Panc1 (cell line): ENCODE measurements around the gene CD3D. TPM values are rescaled to one million over a fixed set of nuclear protein-coding genes. Genes with fewer than 3 reads are reported as not detected.

Experiments
- ATAC-seq: fragments of 200-7000 bp; cut with Tn5 transposase; 2 replicates; pipeline ENCODE4 v1.9.1; 2020; ENCODE audit warnings: mild to moderate bottlenecking, moderate library complexity
- BruUV-seq: library from RNA; stranded (reverse); fragments of 400-500 nt; replicated peaks from 2 replicates; lab custom pipeline; 2021; lab: Mats Ljungman, UMichigan
- CTCF ChIA-PET: fragments of 300-600 bp; sonication (Branson Sonifier 250); formaldehyde crosslinking; loops from one replicate; lab custom pipeline; 2022; ENCODE audit warnings: antibody characterized with exemption; lab: Charles Lee
- POLR2A ChIA-PET: fragments of 300-600 bp; sonication (Branson Sonifier 250); formaldehyde crosslinking; loops from one replicate; lab custom pipeline; 2022; ENCODE audit warnings: antibody characterized with exemption; lab: Charles Lee
- DNase-seq: peaks from one replicate; pipeline ENCODE4 v3.0.0-alpha.2; 2010; ENCODE audit warnings: low read depth, low spot score
- H3K27ac ChIP-seq: 2 replicates; pipeline ENCODE4 v1.5.1; 2011; ENCODE audit warnings: mild to moderate bottlenecking, low read length, inconsistent platforms
- H3K27me3 ChIP-seq: fragments of 200-500 bp; sonication (Bioruptor generic); 2 replicates; pipeline ENCODE4 v1.6.0; 2014; ENCODE audit warnings: low read length, inconsistent platforms; ENCODE audit not compliant: control insufficient read depth, insufficient read depth
- H3K36me3 ChIP-seq: fragments of 200-500 bp; sonication (Bioruptor generic); 2 replicates; pipeline ENCODE4 v1.5.1; 2014; ENCODE audit warnings: inconsistent platforms, mild to moderate bottlenecking, low read length, moderate library complexity; ENCODE audit not compliant: control insufficient read depth, insufficient read depth
- H3K4me1 ChIP-seq: 2 replicates; pipeline ENCODE4 v1.5.1; 2011; ENCODE audit warnings: inconsistent platforms, mild to moderate bottlenecking, low read length, moderate library complexity; ENCODE audit not compliant: control insufficient read depth, insufficient read depth
- H3K4me3 ChIP-seq, 2 experiments: 2 replicates each; pipeline ENCODE4 v1.5.1; 2011 to 2012; ENCODE audit warnings: low read depth in 2 of 2, low read length in 2 of 2, mild to moderate bottlenecking in 2 of 2, inconsistent platforms in 1 of 2, moderate library complexity in 1 of 2
- H3K9me3 ChIP-seq: fragments of 200-500 bp; sonication (Bioruptor generic); 2 replicates; pipeline ENCODE4 v1.5.1; 2014; ENCODE audit warnings: low read depth, mild to moderate bottlenecking, inconsistent platforms, low read length, moderate library complexity; ENCODE audit not compliant: control insufficient read depth, insufficient read depth
- CTCF ChIP-seq: fragments of 450-650 bp; IDR thresholded peaks from 2 replicates; pipeline ENCODE4 v1.5.1; 2017; ENCODE audit warnings: mild to moderate bottlenecking
- POLR2AphosphoS5 ChIP-seq: IDR thresholded peaks from 2 replicates; pipeline ENCODE4 v1.6.1; 2012; ENCODE audit warnings: mild to moderate bottlenecking, low read depth, low read length, moderate library complexity
- REST ChIP-seq, 2 experiments: IDR thresholded peaks; 2 replicates each; pipeline ENCODE4 v1.6.1; 2011 to 2012; ENCODE audit warnings: low read depth in 2 of 2, control low read depth in 1 of 2, low read length in 1 of 2, mild to moderate bottlenecking in 1 of 2, moderate library complexity in 1 of 2; ENCODE audit not compliant: insufficient read depth in 1 of 2
- SIN3A ChIP-seq: IDR thresholded peaks from 2 replicates; pipeline ENCODE4 v1.6.1; 2012; ENCODE audit warnings: low read depth, mild to moderate bottlenecking, low read length, moderate library complexity, borderline replicate concordance; ENCODE audit not compliant: insufficient read depth
- TCF7L2 ChIP-seq: IDR thresholded peaks from 2 replicates; pipeline ENCODE4 v1.6.1; 2011; ENCODE audit warnings: mild to moderate bottlenecking, low read depth, low read length, inconsistent platforms
- in situ Hi-C: cut with HindIII; loops from 2 replicates; pipeline ENCODE4 v1.10.0; 2016; ENCODE audit warnings: low sequenced_read_pairs, low pct_unique_long_range_greater_than_20kb
- intact Hi-C: fragments of 100-400 bp; cut with micrococcal nuclease; formaldehyde crosslinking; loops from one replicate; pipeline ENCODE4 v1.10.0; 2022; ENCODE audit not compliant: unreplicated experiment
- total RNA-seq: library from RNA; stranded (reverse); gene quantifications from one replicate; pipeline ENCODE4 v1.2.1, GENCODE V29; 2021; ENCODE audit not compliant: unreplicated experiment

CD3D gene
- total RNA-seq, 1 experiment from 2014 or later: 0.39 TPM

- no peaks in the 10 kb centered on the region for H3K36me3 ChIP-seq
- BruUV-seq: no TSS peak
- intact Hi-C loops: no loop called here
- H3K9me3 ChIP-seq: no peaks in the 10 kb centered on the region
- ChIA-PET POLR2A (no interaction called here), CTCF (no interaction called here)
- no peak for DNase-seq
- peaks cover 14% of the 10 kb centered on the region for H3K27me3 ChIP-seq
- no peak for ATAC-seq
- in situ Hi-C loops: no loop called here
- H3K4me3 ChIP-seq: no peak within 1 kb of the TSS
- TF ChIP-seq SIN3A (no peak), REST (IDR thresholded peaks at IDR 0.05; ENCODE audit: insufficient read depth in 1 of 2, low read depth in 2 of 2, low read length in 1 of 2) (no peak), CTCF (no peak), TCF7L2 (no peak), POLR2AphosphoS5 (no peak)
- H3K27ac ChIP-seq: no peak within 1 kb of the TSS
- H3K4me1 ChIP-seq: no peaks in the 10 kb centered on the region
Observed at GRCh38 chr11:118343981-118344515, 1.5 kb upstream of the CD3D start, which contains the start of gene CD3G. Gene CD3G, plus strand, starts transcription at chr11:118344344. Its CDS starts 80 bp downstream, at chr11:118344424.

- H3K9me3 ChIP-seq: no peaks in the 10 kb centered on the region
- in situ Hi-C loops (no loop called here), intact Hi-C loops (no loop called here)
- ATAC-seq (no peak), DNase-seq (no peak)
- H3K36me3 ChIP-seq: no peaks in the 10 kb centered on the region
- ChIA-PET POLR2A (no interaction called here), CTCF (no interaction called here)
- BruUV-seq: no TSS peak
- H3K4me3 ChIP-seq: no peak overlapping the region
- H3K4me1 ChIP-seq: no peaks in the 10 kb centered on the region
- no peak overlapping the region for H3K27ac ChIP-seq
- H3K27me3 ChIP-seq: peaks cover 6% of the 10 kb centered on the region
- TF ChIP-seq TCF7L2: no peak
- TF ChIP-seq SIN3A: no peak
- no peak for TF ChIP-seq REST (IDR thresholded peaks at IDR 0.05; ENCODE audit: insufficient read depth in 1 of 2, low read depth in 2 of 2, low read length in 1 of 2)
- TF ChIP-seq POLR2AphosphoS5: no peak
- no peak for TF ChIP-seq CTCF
Observed at GRCh38 chr11:118343248-118343647, 743 bp upstream of the CD3D start.
